HG03432 (cell line): ENCODE measurements around the gene CAST.
"Not testable (repeated sequence)": the region's sequence is repeated elsewhere in the genome, so short reads cannot be mapped to it uniquely, and the experiment has no call there.

Experiments
- ATAC-seq: cut with Tn5 transposase; IDR thresholded peaks from one replicate; pipeline ENCODE4 v1.9.1; 2021; ENCODE audit warnings: mild to moderate bottlenecking, moderate library complexity; ENCODE audit not compliant: unreplicated experiment

CAST gene

GRCh38 chr5:96661855-96662724 lies at the start of gene CAST:
TSS of gene CAST (plus strand) at chr5:96662376. CDS start at chr5:96662423, 47 bp downstream.
- ATAC-seq = peak; percentile 76

GRCh38 chr5:96614110-96614691 lies 48.0 kb upstream of the CAST start:
- peak; percentile 69 for ATAC-seq

- ATAC-seq = no peak
Observed at GRCh38 chr5:96615223-96615622, 47.0 kb upstream of the CAST start.

GRCh38 chr5:96616801-96617200 lies 45.4 kb upstream of the CAST start:
- ATAC-seq = no peak

- not testable (repeated sequence) for ATAC-seq
Observed at GRCh38 chr5:96618311-96619016, 43.7 kb upstream of the CAST start.

- no peak for ATAC-seq
Observed at GRCh38 chr5:96619946-96620345, 42.2 kb upstream of the CAST start.

GRCh38 chr5:96624596-96624995 lies 37.6 kb upstream of the CAST start:
- no peak for ATAC-seq

GRCh38 chr5:96625365-96625764 lies 36.8 kb upstream of the CAST start:
- no peak for ATAC-seq

- no peak for ATAC-seq
Observed at GRCh38 chr5:96626956-96627355, 35.2 kb upstream of the CAST start.

GRCh38 chr5:96627792-96628398 lies 34.3 kb upstream of the CAST start:
- no peak for ATAC-seq

- no peak for ATAC-seq
Observed at GRCh38 chr5:96628406-96628805, 33.8 kb upstream of the CAST start.

- no peak for ATAC-seq
Observed at GRCh38 chr5:96629774-96630173, 32.4 kb upstream of the CAST start.

- ATAC-seq = no peak
Observed at GRCh38 chr5:96633820-96634219, 28.4 kb upstream of the CAST start.

GRCh38 chr5:96634881-96635280 lies 27.3 kb upstream of the CAST start:
- no peak for ATAC-seq

- ATAC-seq = no peak
Observed at GRCh38 chr5:96636046-96636445, 26.1 kb upstream of the CAST start.

- ATAC-seq = no peak
Observed at GRCh38 chr5:96636594-96636993, 25.6 kb upstream of the CAST start.

GRCh38 chr5:96637196-96637595 lies 25.0 kb upstream of the CAST start:
- no peak for ATAC-seq

- no peak for ATAC-seq
Observed at GRCh38 chr5:96638561-96638960, 23.6 kb upstream of the CAST start.

GRCh38 chr5:96640696-96641095 lies 21.5 kb upstream of the CAST start:
- no peak for ATAC-seq

- ATAC-seq = no peak
Observed at GRCh38 chr5:96641368-96642280, 20.6 kb upstream of the CAST start.
